NT2/D1 (cell line): ENCODE data around the gene BSPRY.

Source experiments
- SUZ12 ChIP-seq: IDR thresholded peaks from 2 replicates; pipeline ENCODE4 v1.6.1; 2011; ENCODE audit not compliant: insufficient read length, insufficient read depth; ENCODE audit errors: extremely low read depth
- YY1 ChIP-seq: IDR thresholded peaks from 2 replicates; pipeline ENCODE4 v1.6.1; 2011; ENCODE audit not compliant: insufficient read length, insufficient read depth
- ZNF274 ChIP-seq: IDR thresholded peaks from 2 replicates; pipeline ENCODE4 v1.6.1; 2011; ENCODE audit warnings: mild to moderate bottlenecking, low read depth, low read length

GRCh38 chr9:113331780-113332179 lies 17.6 kb upstream of the BSPRY start:
- TF ChIP-seq ZNF274 (no peak), YY1 (no peak), SUZ12 (no peak)
